Right atrium auricular region (tissue), 2 donors: ENCODE results near the gene FAF1. TPM values are rescaled to one million over a fixed set of nuclear protein-coding genes. Genes with fewer than 3 reads are reported as not detected.

ENCODE experiments used
- DNase-seq: peaks from one replicate; pipeline ENCODE4 v3.0.0-alpha.2; 2019; ENCODE audit warnings: low spot score
- H3K27ac ChIP-seq, 2 donors: fragments of 200-600 bp; sonication (generic); 1 replicate in 1 of 2; 2 replicates in 1 of 2; pipeline ENCODE4 v1.5.1; 2016 to 2019
- H3K27me3 ChIP-seq, 2 donors: fragments of 200-600 bp; sonication (generic); one replicate each; pipeline versions ENCODE4 v1.5.1 to v1.6.0; 2017 to 2019
- H3K36me3 ChIP-seq: fragments of 200-600 bp; sonication (generic); one replicate; pipeline ENCODE4 v1.5.1; 2016
- H3K4me1 ChIP-seq, 2 donors: fragments of 200-600 bp; sonication (generic); one replicate each; pipeline versions ENCODE4 v1.5.1 to v1.6.0; 2017 to 2019
- H3K4me3 ChIP-seq, 2 donors: fragments of 200-600 bp; sonication (generic); 1 replicate in 1 of 2; 2 replicates in 1 of 2; pipeline ENCODE4 v1.5.1; 2017 to 2019; ENCODE audit warnings: mild to moderate bottlenecking in 1 of 2, moderate library complexity in 1 of 2
- H3K9me3 ChIP-seq, 2 donors: fragments of 200-600 bp; sonication (generic); one replicate each; pipeline ENCODE4 v1.5.1; 2019
- CTCF ChIP-seq, 2 donors: fragments of 200-600 bp; sonication (generic); IDR thresholded peaks; one replicate each; pipeline ENCODE4 v1.5.1; 2019; ENCODE audit warnings: antibody characterized with exemption in 2 of 2
- total RNA-seq, 2 donors: library from RNA; depleted of rRNA; stranded (reverse); fragments of >200 nt; gene quantifications; one replicate each; pipeline ENCODE4 v1.1.0, GENCODE V29; 2016

FAF1 gene
- total RNA-seq, 2 donors from 2014 or later, result 36.1 to 68.8 TPM

GRCh38 chr1:50491142-50491541, 468.9 kb downstream of the FAF1 start:
- DNase-seq, result no peak
- no peak overlapping the region for H3K4me3 ChIP-seq
- peaks cover 23% of the 10 kb centered on the region for H3K36me3 ChIP-seq
- no peaks in the 10 kb centered on the region for H3K4me1 ChIP-seq
- no peak overlapping the region for H3K27ac ChIP-seq
- H3K27me3 ChIP-seq, result no peaks in the 10 kb centered on the region
- no peak for TF ChIP-seq CTCF (IDR thresholded peaks at IDR 0.05)
- H3K9me3 ChIP-seq, result no peaks in the 10 kb centered on the region

GRCh38 chr1:50490640-50491039, 469.4 kb downstream of the FAF1 start:
- H3K4me1 ChIP-seq, result no peaks in the 10 kb centered on the region
- no peak for DNase-seq
- H3K27ac ChIP-seq, result no peak overlapping the region
- peaks cover 23% of the 10 kb centered on the region for H3K36me3 ChIP-seq
- no peak for TF ChIP-seq CTCF (IDR thresholded peaks at IDR 0.05)
- no peak overlapping the region for H3K4me3 ChIP-seq
- H3K27me3 ChIP-seq, result no peaks in the 10 kb centered on the region
- H3K9me3 ChIP-seq, result no peaks in the 10 kb centered on the region

- no peak for TF ChIP-seq CTCF (IDR thresholded peaks at IDR 0.05)
- H3K9me3 ChIP-seq, result no peaks in the 10 kb centered on the region
- no peak overlapping the region for H3K27ac ChIP-seq
- no peaks in the 10 kb centered on the region for H3K27me3 ChIP-seq
- H3K4me1 ChIP-seq, result no peaks in the 10 kb centered on the region
- H3K4me3 ChIP-seq, result no peak overlapping the region
- no peak for DNase-seq
- peaks cover 23% of the 10 kb centered on the region for H3K36me3 ChIP-seq
Measured at GRCh38 chr1:50488876-50489275, 471.2 kb downstream of the FAF1 start.

DNA sequence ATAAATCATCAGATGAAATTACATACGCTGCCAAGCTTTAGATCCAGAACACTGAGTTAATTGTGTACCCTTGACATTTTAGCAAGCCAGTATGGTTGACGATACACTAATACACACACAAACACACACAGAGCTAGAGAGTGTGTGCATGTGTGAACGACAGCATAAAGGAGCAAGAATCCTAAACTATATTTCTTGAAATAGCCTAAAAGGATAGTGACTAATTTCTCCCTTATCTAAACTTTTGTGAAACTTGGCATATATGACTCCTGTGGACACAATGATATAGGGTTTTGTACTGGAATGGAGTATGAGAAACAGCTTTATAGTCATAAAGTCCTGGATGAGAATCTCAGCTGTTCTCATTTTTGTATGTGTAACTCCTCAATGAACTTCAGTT, 471.7 kb downstream of the FAF1 start:
- Histone ChIP-seq H3K36me3 (peaks cover 23% of the 10 kb centered on the region), H3K27me3 (no peaks in the 10 kb centered on the region), H3K4me1 (no peaks in the 10 kb centered on the region), H3K9me3 (no peaks in the 10 kb centered on the region), H3K27ac (no peak overlapping the region), H3K4me3 (no peak overlapping the region)
- no peak for TF ChIP-seq CTCF (IDR thresholded peaks at IDR 0.05)
- no peak for DNase-seq

- H3K4me3 ChIP-seq, result no peak overlapping the region
- no peak overlapping the region for H3K27ac ChIP-seq
- H3K36me3 ChIP-seq, result peaks cover 23% of the 10 kb centered on the region
- H3K27me3 ChIP-seq, result no peaks in the 10 kb centered on the region
- TF ChIP-seq CTCF (IDR thresholded peaks at IDR 0.05), result no peak
- no peaks in the 10 kb centered on the region for H3K9me3 ChIP-seq
- H3K4me1 ChIP-seq, result no peaks in the 10 kb centered on the region
- no peak for DNase-seq
Measured at GRCh38 chr1:50487725-50488124, 472.3 kb downstream of the FAF1 start.

GRCh38 chr1:50481142-50481736, 478.8 kb downstream of the FAF1 start:
- no peak for DNase-seq
- Histone ChIP-seq H3K4me3 (no peak overlapping the region), H3K36me3 (no peaks in the 10 kb centered on the region), H3K9me3 (no peaks in the 10 kb centered on the region), H3K27ac (no peak overlapping the region), H3K27me3 (no peaks in the 10 kb centered on the region), H3K4me1 (no peaks in the 10 kb centered on the region)
- TF ChIP-seq CTCF (IDR thresholded peaks at IDR 0.05), result no peak
